ENCODE results near the gene SLC10A1.

GRCh38 chr14:69750495-69750894 lies 46.5 kb downstream of the SLC10A1 start:
- TF ChIP-seq, protein P1, sequence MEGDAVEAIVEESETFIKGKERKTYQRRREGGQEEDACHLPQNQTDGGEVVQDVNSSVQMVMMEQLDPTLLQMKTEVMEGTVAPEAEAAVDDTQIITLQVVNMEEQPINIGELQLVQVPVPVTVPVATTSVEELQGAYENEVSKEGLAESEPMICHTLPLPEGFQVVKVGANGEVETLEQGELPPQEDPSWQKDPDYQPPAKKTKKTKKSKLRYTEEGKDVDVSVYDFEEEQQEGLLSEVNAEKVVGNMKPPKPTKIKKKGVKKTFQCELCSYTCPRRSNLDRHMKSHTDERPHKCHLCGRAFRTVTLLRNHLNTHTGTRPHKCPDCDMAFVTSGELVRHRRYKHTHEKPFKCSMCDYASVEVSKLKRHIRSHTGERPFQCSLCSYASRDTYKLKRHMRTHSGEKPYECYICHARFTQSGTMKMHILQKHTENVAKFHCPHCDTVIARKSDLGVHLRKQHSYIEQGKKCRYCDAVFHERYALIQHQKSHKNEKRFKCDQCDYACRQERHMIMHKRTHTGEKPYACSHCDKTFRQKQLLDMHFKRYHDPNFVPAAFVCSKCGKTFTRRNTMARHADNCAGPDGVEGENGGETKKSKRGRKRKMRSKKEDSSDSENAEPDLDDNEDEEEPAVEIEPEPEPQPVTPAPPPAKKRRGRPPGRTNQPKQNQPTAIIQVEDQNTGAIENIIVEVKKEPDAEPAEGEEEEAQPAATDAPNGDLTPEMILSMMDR (IDR thresholded peaks at IDR 0.05; ENCODE audit: low read depth, low read length, poor library complexity, severe bottlenecking), result no peak
- no peak for TF ChIP-seq EZH2phosphoT487 (IDR thresholded peaks at IDR 0.05; ENCODE audit: borderline replicate concordance, low read length)

Data from DOHH2 (cell line).